Measurements from ENCODE around the gene PRADC1. TPM values are rescaled to one million over a fixed set of nuclear protein-coding genes. Genes with fewer than 3 reads are reported as not detected.
A peak's percentile ranks its signal among the peaks of the same experiment; 100 is the strongest.

The PRADC1 gene
- total RNA-seq, 1 experiment from 2014 or later: 9.4 TPM

GRCh38 chr2:73238149-73238548 lies 5.1 kb upstream of the PRADC1 start:
- H3K27me3 ChIP-seq (ENCODE audit: insufficient read depth, low read depth): no peaks in the 10 kb centered on the region
- ChIA-PET CTCF (no interaction called here), POLR2A (ENCODE audit: unreplicated experiment) (no interaction called here)
- H3K79me2 ChIP-seq (ENCODE audit: low read depth): peaks cover 89% of the 10 kb centered on the region
- TF ChIP-seq, protein P1, sequence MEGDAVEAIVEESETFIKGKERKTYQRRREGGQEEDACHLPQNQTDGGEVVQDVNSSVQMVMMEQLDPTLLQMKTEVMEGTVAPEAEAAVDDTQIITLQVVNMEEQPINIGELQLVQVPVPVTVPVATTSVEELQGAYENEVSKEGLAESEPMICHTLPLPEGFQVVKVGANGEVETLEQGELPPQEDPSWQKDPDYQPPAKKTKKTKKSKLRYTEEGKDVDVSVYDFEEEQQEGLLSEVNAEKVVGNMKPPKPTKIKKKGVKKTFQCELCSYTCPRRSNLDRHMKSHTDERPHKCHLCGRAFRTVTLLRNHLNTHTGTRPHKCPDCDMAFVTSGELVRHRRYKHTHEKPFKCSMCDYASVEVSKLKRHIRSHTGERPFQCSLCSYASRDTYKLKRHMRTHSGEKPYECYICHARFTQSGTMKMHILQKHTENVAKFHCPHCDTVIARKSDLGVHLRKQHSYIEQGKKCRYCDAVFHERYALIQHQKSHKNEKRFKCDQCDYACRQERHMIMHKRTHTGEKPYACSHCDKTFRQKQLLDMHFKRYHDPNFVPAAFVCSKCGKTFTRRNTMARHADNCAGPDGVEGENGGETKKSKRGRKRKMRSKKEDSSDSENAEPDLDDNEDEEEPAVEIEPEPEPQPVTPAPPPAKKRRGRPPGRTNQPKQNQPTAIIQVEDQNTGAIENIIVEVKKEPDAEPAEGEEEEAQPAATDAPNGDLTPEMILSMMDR (conservative IDR thresholded peaks at IDR 0.05): no peak
- no peak for TF ChIP-seq EZH2 (IDR thresholded peaks at IDR 0.05; ENCODE audit: low read depth)
- H2AFZ ChIP-seq: no peak overlapping the region
- no peak overlapping the region for H3K27ac ChIP-seq
- peaks cover 20% of the 10 kb centered on the region for H3K4me1 ChIP-seq (replicated peaks; ENCODE audit: insufficient read depth)
- no TSS peak for BruUV-seq (replicated peaks)
- no peak for DNase-seq
- H3K9me2 ChIP-seq (ENCODE audit: insufficient read depth): no peaks in the 10 kb centered on the region
- H3K36me3 ChIP-seq (ENCODE audit: low read depth): peaks cover 27% of the 10 kb centered on the region
- no peak overlapping the region for H3K4me3 ChIP-seq
- intact Hi-C loops (cut with micrococcal nuclease; ENCODE audit: unreplicated experiment): loop anchor here (10.0 kb wide), 1 partner anchor 147 kb away; the partner anchor contains the start of gene ALMS1
- H4K20me1 ChIP-seq (ENCODE audit: insufficient read depth): peaks cover 66% of the 10 kb centered on the region
- no peak overlapping the region for H3K4me2 ChIP-seq
- H3K9me3 ChIP-seq (ENCODE audit: insufficient read depth, low read depth): no peaks in the 10 kb centered on the region
- H3F3A ChIP-seq (ENCODE audit: insufficient read depth, low read depth): peaks cover 19% of the 10 kb centered on the region

- Histone ChIP-seq H2AFZ (no peak overlapping the region), H3K4me1 (replicated peaks; ENCODE audit: insufficient read depth) (peaks cover 20% of the 10 kb centered on the region), H3K9me2 (ENCODE audit: insufficient read depth) (no peaks in the 10 kb centered on the region), H3K27me3 (ENCODE audit: insufficient read depth, low read depth) (no peaks in the 10 kb centered on the region), H3K9me3 (ENCODE audit: insufficient read depth, low read depth) (no peaks in the 10 kb centered on the region), H3K27ac (no peak overlapping the region), H3K79me2 (ENCODE audit: low read depth) (peaks cover 79% of the 10 kb centered on the region), H3F3A (ENCODE audit: insufficient read depth, low read depth) (peaks cover 13% of the 10 kb centered on the region), H3K4me2 (peak overlapping the region; percentile 98; the same call in 1 of the 2 replicates), H4K20me1 (ENCODE audit: insufficient read depth) (peaks cover 57% of the 10 kb centered on the region), H3K4me3 (no peak overlapping the region), H3K36me3 (ENCODE audit: low read depth) (peaks cover 24% of the 10 kb centered on the region)
- DNase-seq: no peak
- POLR2A ChIA-PET (ENCODE audit: unreplicated experiment): interaction anchor here (0.7 kb wide), 1 partner anchor 149 kb away, joined by 3 read pairs; the partner anchor contains the start of gene ALMS1
- no TSS peak for BruUV-seq (replicated peaks)
- CTCF ChIA-PET: no interaction called here
- TF ChIP-seq, protein P1 (conservative IDR thresholded peaks at IDR 0.05): no peak
- TF ChIP-seq EZH2 (IDR thresholded peaks at IDR 0.05; ENCODE audit: low read depth): no peak
- intact Hi-C loops (cut with micrococcal nuclease; ENCODE audit: unreplicated experiment): loop anchor here (10.0 kb wide), 1 partner anchor 148 kb away; the partner anchor contains the start of gene ALMS1
Measured at GRCh38 chr2:73237168-73237567, 4.1 kb upstream of the PRADC1 start.

DNA sequence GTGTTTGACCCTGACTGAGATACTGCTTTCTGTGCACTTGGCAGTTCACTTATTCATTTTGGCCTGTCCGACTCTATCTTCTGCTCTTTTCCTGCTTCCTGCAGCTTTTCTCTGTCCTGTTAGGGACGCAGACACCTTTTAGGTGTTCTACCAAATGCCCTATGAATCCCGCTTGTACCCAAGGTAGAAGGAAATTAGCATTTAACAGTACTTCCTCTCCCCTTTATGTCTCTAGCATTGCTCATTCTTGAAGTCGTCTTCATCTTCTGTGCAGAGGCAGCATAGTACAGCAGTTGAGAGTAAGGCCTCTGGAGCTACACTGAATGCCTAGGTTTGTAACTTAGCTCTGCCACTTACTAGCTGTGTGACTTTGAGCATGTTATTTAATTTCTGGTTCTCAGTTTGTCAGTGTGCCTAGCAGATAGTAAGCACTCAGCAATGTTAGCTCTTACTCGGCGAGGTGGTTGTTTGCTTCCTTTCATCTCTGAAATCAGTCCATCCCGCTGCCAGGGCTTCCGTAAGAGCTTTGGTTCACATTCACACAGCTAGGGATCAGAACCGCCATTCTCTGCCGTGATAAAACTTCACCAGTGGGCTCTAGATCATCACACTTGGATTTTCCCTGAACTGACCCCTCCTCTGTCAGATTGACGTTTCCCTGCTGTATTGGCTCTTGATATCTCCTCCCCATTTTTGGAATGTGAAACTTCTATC lies 2.4 kb upstream of the PRADC1 start:
- H2AFZ ChIP-seq: no peak overlapping the region
- H3K27ac ChIP-seq: no peak overlapping the region
- H3K9me2 ChIP-seq (ENCODE audit: insufficient read depth): no peaks in the 10 kb centered on the region
- H3K4me3 ChIP-seq: peak overlapping the region; percentile 89
- POLR2A ChIA-PET (ENCODE audit: unreplicated experiment): interaction anchor here (0.6 kb wide), 1 partner anchor 48 kb away, joined by 5 read pairs; no protein-coding TSS in a partner anchor
- no peaks in the 10 kb centered on the region for H3K27me3 ChIP-seq (ENCODE audit: insufficient read depth, low read depth)
- CTCF ChIA-PET: interaction anchor here (0.6 to 0.7 kb wide), 2 partner anchors 305 to 946 kb away, joined by 3 to 4 read pairs; no protein-coding TSS in a partner anchor
- peaks cover 13% of the 10 kb centered on the region for H3F3A ChIP-seq (ENCODE audit: insufficient read depth, low read depth)
- peaks cover 62% of the 10 kb centered on the region for H3K79me2 ChIP-seq (ENCODE audit: low read depth)
- DNase-seq: no peak
- intact Hi-C loops (cut with micrococcal nuclease; ENCODE audit: unreplicated experiment): loop anchor here (10.0 kb wide), 1 partner anchor 149 kb away; the partner anchor contains the start of gene ALMS1
- peak overlapping the region; percentile 98 for H3K4me2 ChIP-seq
- H4K20me1 ChIP-seq (ENCODE audit: insufficient read depth): peaks cover 48% of the 10 kb centered on the region
- no peaks in the 10 kb centered on the region for H3K9me3 ChIP-seq (ENCODE audit: insufficient read depth, low read depth)
- peaks cover 20% of the 10 kb centered on the region for H3K4me1 ChIP-seq (replicated peaks; ENCODE audit: insufficient read depth)
- TF ChIP-seq EZH2 (IDR thresholded peaks at IDR 0.05; ENCODE audit: low read depth): no peak
- TF ChIP-seq, protein P1 (conservative IDR thresholded peaks at IDR 0.05): no peak
- BruUV-seq (replicated peaks): no TSS peak
- peaks cover 16% of the 10 kb centered on the region; the same call in 1 of the 2 replicates for H3K36me3 ChIP-seq (ENCODE audit: low read depth)

Measured in PC-9 (cell line).